Keratinocyte (primary cell): ENCODE data around the gene SDR42E2. TPM values are rescaled to one million over a fixed set of nuclear protein-coding genes. Genes with fewer than 3 reads are reported as not detected.
"Not testable (repeated sequence)": the region's sequence is repeated elsewhere in the genome, so short reads cannot be mapped to it uniquely, and the experiment has no call there.

Experiments used
- DNase-seq: peaks from one replicate; pipeline ENCODE4 v3.0.0-alpha.2; 2011; ENCODE audit warnings: low read depth, missing footprints, low spot score
- FAIRE-seq: peaks from 2 replicates; lab custom pipeline; 2011; peaks lifted over from hg19 to GRCh38; lab: Jason Lieb, UNC
- H2AFZ ChIP-seq: 2 replicates; pipeline ENCODE4 v1.6.0; 2012; ENCODE audit warnings: low read length, control low read depth, inconsistent platforms; ENCODE audit not compliant: control insufficient read depth
- H3K27ac ChIP-seq: 2 replicates; pipeline ENCODE4 v1.5.1; 2011; ENCODE audit warnings: low read length; ENCODE audit not compliant: control insufficient read depth, insufficient read depth
- H3K27me3 ChIP-seq: 3 replicates; pipeline ENCODE4 v1.6.0; 2011; ENCODE audit warnings: low read length; ENCODE audit not compliant: control insufficient read depth, insufficient read depth; ENCODE audit errors: extremely low read depth
- H3K36me3 ChIP-seq, 2 experiments: 2 replicates in 1 of 2; 3 replicates in 1 of 2; pipeline ENCODE4 v1.5.1; 2011; ENCODE audit warnings: low read length in 2 of 2, mild to moderate bottlenecking in 1 of 2; ENCODE audit not compliant: control insufficient read depth in 2 of 2, insufficient read depth in 2 of 2; ENCODE audit errors: extremely low read depth in 1 of 2
- H3K4me1 ChIP-seq: 3 replicates; pipeline ENCODE4 v1.5.1; 2011; ENCODE audit warnings: low read length; ENCODE audit not compliant: control insufficient read depth, insufficient read depth; ENCODE audit errors: extremely low read depth
- H3K4me2 ChIP-seq: 3 replicates; pipeline ENCODE4 v1.6.0; 2011; ENCODE audit warnings: low read depth, low read length; ENCODE audit not compliant: control insufficient read depth, insufficient read depth; ENCODE audit errors: extremely low read depth
- H3K4me3 ChIP-seq, 3 experiments: fragments of 200-600 bp in 1 of 3; sonication (generic) in 1 of 3; 2 replicates in 2 of 3; 3 replicates in 1 of 3; pipeline ENCODE4 v1.5.1; 2011 to 2016; ENCODE audit warnings: low read length in 3 of 3, mild to moderate bottlenecking in 3 of 3, control low read depth in 2 of 3, inconsistent platforms in 1 of 3, low read depth in 1 of 3, mixed read lengths in 1 of 3, mixed run types in 1 of 3, moderate library complexity in 1 of 3; ENCODE audit not compliant: control insufficient read depth in 2 of 3, insufficient read depth in 2 of 3; ENCODE audit errors: extremely low read depth in 1 of 3
- H3K79me2 ChIP-seq: 2 replicates; pipeline ENCODE4 v1.6.0; 2012; ENCODE audit warnings: low read length; ENCODE audit not compliant: control insufficient read depth, insufficient read depth
- H3K9ac ChIP-seq: 3 replicates; pipeline ENCODE4 v1.6.0; 2011; ENCODE audit warnings: low read length; ENCODE audit not compliant: control insufficient read depth, insufficient read depth; ENCODE audit errors: extremely low read depth
- H3K9me1 ChIP-seq: 3 replicates; pipeline ENCODE4 v1.6.0; 2011; ENCODE audit warnings: low read length; ENCODE audit not compliant: control insufficient read depth, insufficient read depth; ENCODE audit errors: extremely low read depth
- H3K9me3 ChIP-seq: 2 replicates; pipeline ENCODE4 v1.5.1; 2012; ENCODE audit warnings: low read depth, low read length; ENCODE audit not compliant: control insufficient read depth
- H4K20me1 ChIP-seq: 3 replicates; pipeline ENCODE4 v1.6.0; 2011; ENCODE audit warnings: low read length; ENCODE audit not compliant: control insufficient read depth, insufficient read depth; ENCODE audit errors: extremely low read depth
- CTCF ChIP-seq, 3 experiments: IDR thresholded peaks in 1 of 3; conservative IDR thresholded peaks in 1 of 3; optimal IDR thresholded peaks in 1 of 3; 2 replicates in 2 of 3; 3 replicates in 1 of 3; pipeline versions ENCODE3 to v1.5.1; 2011; ENCODE audit warnings: low read length in 3 of 3, mild to moderate bottlenecking in 3 of 3, moderate library complexity in 2 of 3, control low read depth in 1 of 3, inconsistent platforms in 1 of 3; ENCODE audit not compliant: insufficient read depth in 2 of 3; ENCODE audit errors: extremely low read depth in 1 of 3
- EZH2 ChIP-seq: IDR thresholded peaks from one replicate; pipeline ENCODE4 v1.6.1; 2012; ENCODE audit warnings: inconsistent platforms, mild to moderate bottlenecking, low read length, moderate library complexity
- dilution Hi-C: fragments of 300-500 bp; cut with MboI; formaldehyde crosslinking; loops from one replicate; pipeline ENCODE4 v1.7.0; 2020; ENCODE audit warnings: low sequenced_read_pairs; ENCODE audit not compliant: extremely low pct_ligation_motif_present
- polyA plus RNA-seq, 5 experiments: library from polyadenylated mRNA; depleted of rRNA in 3 of 5; stranded (reverse) in 3 of 5; stranded (forward) in 1 of 5; unstranded in 1 of 5; fragments of >200 nt; gene quantifications; 1 replicate in 1 of 5; 2 replicates in 3 of 5; 3 replicates in 1 of 5; pipeline versions ENCODE4 v1.2.1 to v1.2.3, GENCODE V29; 2011 to 2012; ENCODE audit warnings: missing spikeins in 2 of 5, low read depth in 1 of 5, low replicate concordance in 1 of 5

SDR42E2 gene
- polyA plus RNA-seq, 1 donor (not counting 4 experiments of a cell fraction or from before 2014, with no cell fraction given) = not detected

GRCh38 chr16:22165508-22166285, 3.4 kb downstream of the SDR42E2 start:
- H3K9me1 ChIP-seq = no peaks in the 10 kb centered on the region
- H4K20me1 ChIP-seq = no peaks in the 10 kb centered on the region
- DNase-seq (no peak), FAIRE-seq (no peak)
- H3K27me3 ChIP-seq = peaks cover 22% of the 10 kb centered on the region
- no peaks in the 10 kb centered on the region for H3K36me3 ChIP-seq
- dilution Hi-C loops = no loop called here
- no peak overlapping the region for H2AFZ ChIP-seq
- H3K27ac ChIP-seq = no peak overlapping the region
- no peak for TF ChIP-seq EZH2
- TF ChIP-seq CTCF (optimal IDR thresholded peaks at IDR 0.05 in 1 of 3, IDR thresholded peaks at IDR 0.05 in 1 of 3, conservative IDR thresholded peaks at IDR 0.05 in 1 of 3; ENCODE audit: extremely low read depth in 1 of 3, insufficient read depth in 2 of 3, low read length in 3 of 3) = no peak
- H3K4me2 ChIP-seq = no peak overlapping the region
- no peaks in the 10 kb centered on the region for H3K9me3 ChIP-seq
- no peaks in the 10 kb centered on the region for H3K79me2 ChIP-seq
- no peaks in the 10 kb centered on the region for H3K4me1 ChIP-seq
- H3K4me3 ChIP-seq = no peak overlapping the region
- no peak overlapping the region for H3K9ac ChIP-seq

GRCh38 chr16:22171953-22172352, 9.6 kb downstream of the SDR42E2 start:
- dilution Hi-C loops = no loop called here
- no peaks in the 10 kb centered on the region for H3K9me1 ChIP-seq
- no peaks in the 10 kb centered on the region for H3K36me3 ChIP-seq
- no peaks in the 10 kb centered on the region for H3K9me3 ChIP-seq
- no peak overlapping the region for H3K4me3 ChIP-seq
- H3K27ac ChIP-seq = no peak overlapping the region
- FAIRE-seq (no peak), DNase-seq (no peak)
- no peaks in the 10 kb centered on the region for H3K27me3 ChIP-seq
- TF ChIP-seq EZH2 (no peak), CTCF (optimal IDR thresholded peaks at IDR 0.05 in 1 of 3, IDR thresholded peaks at IDR 0.05 in 1 of 3, conservative IDR thresholded peaks at IDR 0.05 in 1 of 3; ENCODE audit: extremely low read depth in 1 of 3, insufficient read depth in 2 of 3, low read length in 3 of 3) (no peak)
- no peak overlapping the region for H2AFZ ChIP-seq
- no peaks in the 10 kb centered on the region for H4K20me1 ChIP-seq
- H3K79me2 ChIP-seq = no peaks in the 10 kb centered on the region
- H3K4me2 ChIP-seq = no peak overlapping the region
- no peaks in the 10 kb centered on the region for H3K4me1 ChIP-seq
- no peak overlapping the region for H3K9ac ChIP-seq

- H3K9me3 ChIP-seq = not testable (repeated sequence)
Observed at GRCh38 chr16:22172642-22173041, 10.3 kb downstream of the SDR42E2 start.

More at GRCh38 chr16:22172642-22173041, 10.3 kb downstream of the SDR42E2 start:
- FAIRE-seq, H2AFZ ChIP-seq, H3K36me3 ChIP-seq, H4K20me1 ChIP-seq, H3K27ac ChIP-seq, DNase-seq, H3K27me3 ChIP-seq, H3K9ac ChIP-seq, dilution Hi-C loops, H3K4me1 ChIP-seq, H3K4me2 ChIP-seq, H3K79me2 ChIP-seq, H3K4me3 ChIP-seq, H3K9me1 ChIP-seq: not testable (repeated sequence)
